Keratinocyte (primary cell): ENCODE results near the gene PLEKHH1. TPM values are rescaled to one million over a fixed set of nuclear protein-coding genes. Genes with fewer than 3 reads are reported as not detected.
"Not testable (repeated sequence)": the region's sequence is repeated elsewhere in the genome, so short reads cannot be mapped to it uniquely, and the experiment has no call there.

Source experiments
- DNase-seq: peaks from one replicate; pipeline ENCODE4 v3.0.0-alpha.2; 2011; ENCODE audit warnings: low read depth, missing footprints, low spot score
- FAIRE-seq: peaks from 2 replicates; lab custom pipeline; 2011; peaks lifted over from hg19 to GRCh38; lab: Jason Lieb, UNC
- H2AFZ ChIP-seq: 2 replicates; pipeline ENCODE4 v1.6.0; 2012; ENCODE audit warnings: low read length, control low read depth, inconsistent platforms; ENCODE audit not compliant: control insufficient read depth
- H3K27ac ChIP-seq: 2 replicates; pipeline ENCODE4 v1.5.1; 2011; ENCODE audit warnings: low read length; ENCODE audit not compliant: control insufficient read depth, insufficient read depth
- H3K27me3 ChIP-seq: 3 replicates; pipeline ENCODE4 v1.6.0; 2011; ENCODE audit warnings: low read length; ENCODE audit not compliant: control insufficient read depth, insufficient read depth; ENCODE audit errors: extremely low read depth
- H3K36me3 ChIP-seq, 2 experiments: 2 replicates in 1 of 2; 3 replicates in 1 of 2; pipeline ENCODE4 v1.5.1; 2011; ENCODE audit warnings: low read length in 2 of 2, mild to moderate bottlenecking in 1 of 2; ENCODE audit not compliant: control insufficient read depth in 2 of 2, insufficient read depth in 2 of 2; ENCODE audit errors: extremely low read depth in 1 of 2
- H3K4me1 ChIP-seq: 3 replicates; pipeline ENCODE4 v1.5.1; 2011; ENCODE audit warnings: low read length; ENCODE audit not compliant: control insufficient read depth, insufficient read depth; ENCODE audit errors: extremely low read depth
- H3K4me2 ChIP-seq: 3 replicates; pipeline ENCODE4 v1.6.0; 2011; ENCODE audit warnings: low read depth, low read length; ENCODE audit not compliant: control insufficient read depth, insufficient read depth; ENCODE audit errors: extremely low read depth
- H3K4me3 ChIP-seq, 3 experiments: fragments of 200-600 bp in 1 of 3; sonication (generic) in 1 of 3; 2 replicates in 2 of 3; 3 replicates in 1 of 3; pipeline ENCODE4 v1.5.1; 2011 to 2016; ENCODE audit warnings: low read length in 3 of 3, mild to moderate bottlenecking in 3 of 3, control low read depth in 2 of 3, inconsistent platforms in 1 of 3, low read depth in 1 of 3, mixed read lengths in 1 of 3, mixed run types in 1 of 3, moderate library complexity in 1 of 3; ENCODE audit not compliant: control insufficient read depth in 2 of 3, insufficient read depth in 2 of 3; ENCODE audit errors: extremely low read depth in 1 of 3
- H3K79me2 ChIP-seq: 2 replicates; pipeline ENCODE4 v1.6.0; 2012; ENCODE audit warnings: low read length; ENCODE audit not compliant: control insufficient read depth, insufficient read depth
- H3K9ac ChIP-seq: 3 replicates; pipeline ENCODE4 v1.6.0; 2011; ENCODE audit warnings: low read length; ENCODE audit not compliant: control insufficient read depth, insufficient read depth; ENCODE audit errors: extremely low read depth
- H3K9me1 ChIP-seq: 3 replicates; pipeline ENCODE4 v1.6.0; 2011; ENCODE audit warnings: low read length; ENCODE audit not compliant: control insufficient read depth, insufficient read depth; ENCODE audit errors: extremely low read depth
- H3K9me3 ChIP-seq: 2 replicates; pipeline ENCODE4 v1.5.1; 2012; ENCODE audit warnings: low read depth, low read length; ENCODE audit not compliant: control insufficient read depth
- H4K20me1 ChIP-seq: 3 replicates; pipeline ENCODE4 v1.6.0; 2011; ENCODE audit warnings: low read length; ENCODE audit not compliant: control insufficient read depth, insufficient read depth; ENCODE audit errors: extremely low read depth
- EZH2 ChIP-seq: IDR thresholded peaks from one replicate; pipeline ENCODE4 v1.6.1; 2012; ENCODE audit warnings: inconsistent platforms, mild to moderate bottlenecking, low read length, moderate library complexity
- dilution Hi-C: fragments of 300-500 bp; cut with MboI; formaldehyde crosslinking; loops from one replicate; pipeline ENCODE4 v1.7.0; 2020; ENCODE audit warnings: low sequenced_read_pairs; ENCODE audit not compliant: extremely low pct_ligation_motif_present
- polyA plus RNA-seq, 5 experiments: library from polyadenylated mRNA; depleted of rRNA in 3 of 5; stranded (reverse) in 3 of 5; stranded (forward) in 1 of 5; unstranded in 1 of 5; fragments of >200 nt; gene quantifications; 1 replicate in 1 of 5; 2 replicates in 3 of 5; 3 replicates in 1 of 5; pipeline versions ENCODE4 v1.2.1 to v1.2.3, GENCODE V29; 2011 to 2012; ENCODE audit warnings: missing spikeins in 2 of 5, low read depth in 1 of 5, low replicate concordance in 1 of 5
- TF ChIP-seq, protein P1 (sequence below), 3 experiments: IDR thresholded peaks in 1 of 3; conservative IDR thresholded peaks in 1 of 3; optimal IDR thresholded peaks in 1 of 3; 2 replicates in 2 of 3; 3 replicates in 1 of 3; pipeline versions ENCODE3 to v1.5.1; 2011; ENCODE audit warnings: low read length in 3 of 3, mild to moderate bottlenecking in 3 of 3, moderate library complexity in 2 of 3, control low read depth in 1 of 3, inconsistent platforms in 1 of 3; ENCODE audit not compliant: insufficient read depth in 2 of 3; ENCODE audit errors: extremely low read depth in 1 of 3

Gene PLEKHH1
- polyA plus RNA-seq, 1 donor (not counting 4 experiments of a cell fraction or from before 2014, with no cell fraction given): 4.4 TPM

DNA sequence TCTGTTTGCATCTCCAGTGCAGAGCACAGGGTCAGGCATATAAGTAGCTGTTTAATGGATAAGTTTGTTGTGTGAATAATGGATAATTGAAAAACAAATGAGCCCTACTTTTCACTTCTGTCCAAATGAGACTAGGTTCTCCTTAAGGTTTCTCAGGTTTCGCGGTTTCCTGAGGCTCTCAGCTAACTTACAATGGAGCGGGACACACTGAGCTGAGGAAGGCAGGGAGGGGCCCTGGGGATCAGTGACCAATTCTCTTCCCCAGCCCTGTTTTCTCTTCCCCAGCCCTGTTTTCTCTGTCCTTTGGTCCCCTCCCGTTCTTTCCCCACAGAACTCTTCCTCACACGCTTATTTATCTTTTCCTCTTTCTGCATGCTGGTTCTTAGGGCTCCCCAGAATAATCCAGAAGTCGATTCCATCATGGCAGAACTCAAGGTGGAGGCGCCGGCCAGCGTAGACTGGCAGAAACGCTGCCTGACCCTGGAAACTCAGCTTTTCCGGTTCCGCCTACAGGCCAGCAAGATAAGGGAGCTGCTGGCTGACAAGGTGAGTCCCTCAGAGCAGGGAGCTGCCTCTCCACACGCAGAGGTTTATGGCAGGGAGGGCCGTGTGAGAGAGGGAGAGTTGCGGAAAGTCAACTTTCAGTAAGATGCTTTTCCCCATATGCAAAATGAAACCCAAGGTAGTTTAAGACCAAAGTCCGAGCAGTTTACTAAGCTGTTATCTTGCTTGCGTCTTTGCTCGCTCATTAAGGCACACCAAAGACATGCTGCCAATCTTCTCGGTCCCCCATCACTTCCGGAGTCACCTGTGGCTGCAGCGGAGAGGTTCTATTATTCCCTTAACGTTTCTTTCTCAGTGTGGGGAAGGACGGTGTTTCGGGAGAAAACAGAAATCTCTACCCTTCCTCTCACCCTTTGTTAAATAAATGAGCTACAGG lies 8.6 kb downstream of the PLEKHH1 start:
- Histone ChIP-seq H4K20me1 (no peaks in the 10 kb centered on the region), H3K27ac (no peak overlapping the region), H3K4me2 (no peak overlapping the region), H3K9ac (no peak overlapping the region), H3K79me2 (no peaks in the 10 kb centered on the region), H3K9me1 (no peaks in the 10 kb centered on the region), H3K27me3 (no peaks in the 10 kb centered on the region), H3K36me3 (peaks cover 0 to 9% of the 10 kb centered on the region in 2 experiments), H3K4me1 (peaks cover 8% of the 10 kb centered on the region), H3K9me3 (no peaks in the 10 kb centered on the region), H3K4me3 (no peak overlapping the region), H2AFZ (no peak overlapping the region)
- no peak for TF ChIP-seq EZH2
- TF ChIP-seq, protein P1, sequence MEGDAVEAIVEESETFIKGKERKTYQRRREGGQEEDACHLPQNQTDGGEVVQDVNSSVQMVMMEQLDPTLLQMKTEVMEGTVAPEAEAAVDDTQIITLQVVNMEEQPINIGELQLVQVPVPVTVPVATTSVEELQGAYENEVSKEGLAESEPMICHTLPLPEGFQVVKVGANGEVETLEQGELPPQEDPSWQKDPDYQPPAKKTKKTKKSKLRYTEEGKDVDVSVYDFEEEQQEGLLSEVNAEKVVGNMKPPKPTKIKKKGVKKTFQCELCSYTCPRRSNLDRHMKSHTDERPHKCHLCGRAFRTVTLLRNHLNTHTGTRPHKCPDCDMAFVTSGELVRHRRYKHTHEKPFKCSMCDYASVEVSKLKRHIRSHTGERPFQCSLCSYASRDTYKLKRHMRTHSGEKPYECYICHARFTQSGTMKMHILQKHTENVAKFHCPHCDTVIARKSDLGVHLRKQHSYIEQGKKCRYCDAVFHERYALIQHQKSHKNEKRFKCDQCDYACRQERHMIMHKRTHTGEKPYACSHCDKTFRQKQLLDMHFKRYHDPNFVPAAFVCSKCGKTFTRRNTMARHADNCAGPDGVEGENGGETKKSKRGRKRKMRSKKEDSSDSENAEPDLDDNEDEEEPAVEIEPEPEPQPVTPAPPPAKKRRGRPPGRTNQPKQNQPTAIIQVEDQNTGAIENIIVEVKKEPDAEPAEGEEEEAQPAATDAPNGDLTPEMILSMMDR (optimal IDR thresholded peaks at IDR 0.05 in 1 of 3, IDR thresholded peaks at IDR 0.05 in 1 of 3, conservative IDR thresholded peaks at IDR 0.05 in 1 of 3; ENCODE audit: extremely low read depth in 1 of 3, insufficient read depth in 2 of 3, low read length in 3 of 3): no peak
- FAIRE-seq (no peak), DNase-seq (no peak)
- dilution Hi-C loops: no loop called here

DNA sequence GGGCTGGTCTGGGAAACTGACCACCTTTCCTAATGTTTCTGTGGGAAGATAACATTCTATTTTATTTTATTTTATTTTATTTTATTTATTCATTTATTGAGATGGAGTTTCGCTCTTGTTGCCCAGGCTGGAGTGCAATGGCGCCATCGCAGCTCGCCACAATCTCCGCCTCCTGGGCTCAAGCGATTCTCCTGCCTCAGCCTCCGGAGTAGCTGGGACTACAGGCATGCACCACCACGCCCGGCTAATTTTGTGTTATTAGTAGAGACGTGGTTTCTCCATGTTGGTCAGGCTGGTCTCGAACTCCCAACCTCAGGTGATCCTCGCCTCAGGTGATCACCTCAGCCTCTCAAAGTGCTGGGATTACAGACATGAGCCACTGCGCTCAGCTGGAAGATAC lies 9.5 kb downstream of the PLEKHH1 start:
- H3K79me2 ChIP-seq, DNase-seq, dilution Hi-C loops, H3K4me2 ChIP-seq, H3K4me3 ChIP-seq, FAIRE-seq, H3K9me3 ChIP-seq, H3K27me3 ChIP-seq, H3K36me3 ChIP-seq, H3K9ac ChIP-seq, H3K9me1 ChIP-seq, H3K4me1 ChIP-seq, H4K20me1 ChIP-seq, H3K27ac ChIP-seq, H2AFZ ChIP-seq: not testable (repeated sequence)
